ENCODE data around the gene ST6GALNAC2.

- no peak for TF ChIP-seq CTCF (IDR thresholded peaks at IDR 0.05; ENCODE audit: low read depth, low read length, poor library complexity, severe bottlenecking)
- peak; percentile 94; the same call in 1 of the 2 replicates for TF ChIP-seq EZH2phosphoT487 (IDR thresholded peaks at IDR 0.05; ENCODE audit: borderline replicate concordance, low read length)
Observed at GRCh38 chr17:76585649-76586593, at the start of gene ST6GALNAC2.
